ENCODE data around the gene PCP2. TPM values are rescaled to one million over a fixed set of nuclear protein-coding genes. Genes with fewer than 3 reads are reported as not detected.

Gene PCP2
- total and polyA plus RNA-seq, 3 experiments from 2014 or later: 0.48 to 0.91 TPM; not detected in 1

DNA sequence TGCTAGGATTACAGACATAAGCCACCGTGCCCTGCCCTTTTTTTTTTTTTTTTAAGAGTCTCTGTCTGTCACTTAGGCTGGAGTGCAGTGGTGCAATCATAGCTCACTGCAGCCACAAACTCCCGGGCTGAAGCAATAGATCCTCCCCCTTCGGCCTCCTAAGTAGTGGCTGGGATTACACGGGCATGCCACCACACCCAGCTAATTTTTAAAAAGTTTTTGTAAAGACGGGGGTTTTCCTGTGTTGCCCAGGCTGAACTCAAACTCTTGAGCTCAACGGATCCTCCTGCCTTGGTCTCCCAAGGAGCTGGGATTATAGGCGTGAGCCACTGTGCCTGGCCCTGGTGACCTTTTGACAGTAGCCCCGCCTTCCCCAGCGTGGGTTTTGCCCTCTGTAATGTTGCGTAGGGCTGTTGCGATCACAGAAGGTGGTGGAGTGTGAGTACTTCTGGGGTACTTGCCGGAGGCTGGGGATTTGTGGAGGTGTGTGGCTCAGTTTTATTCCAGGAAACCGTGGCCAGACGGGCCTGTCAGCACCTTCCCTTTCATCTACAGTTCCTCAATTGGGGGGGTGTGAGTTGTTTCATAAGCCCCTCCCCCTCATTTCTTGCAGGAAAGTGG, 23.7 kb upstream of the PCP2 start:
- Histone ChIP-seq H3K36me3 (ENCODE audit: insufficient read depth, low read length) (no peaks in the 10 kb centered on the region), H3K9me3 (ENCODE audit: low read length) (no peaks in the 10 kb centered on the region), H3K27ac (ENCODE audit: low read depth, low read length) (no peak overlapping the region), H3K4me1 (ENCODE audit: insufficient read depth, low read length) (peaks cover 16% of the 10 kb centered on the region), H3K4me3 (ENCODE audit: low read length) (no peak overlapping the region), H3K27me3 (ENCODE audit: insufficient read depth, low read length, poor library complexity, severe bottlenecking) (no peaks in the 10 kb centered on the region)
- H3K4me3 Mint-ChIP-seq: no peak overlapping the region
- no peaks in the 10 kb centered on the region for H3K9me3 Mint-ChIP-seq
- no peaks in the 10 kb centered on the region for H3K36me3 Mint-ChIP-seq
- CTCF ChIA-PET: interaction anchor here (1.0 to 3.4 kb wide), 3 partner anchors 19 to 273 kb away, joined by 3 to 18 read pairs (median 4); partner anchors contain the start of genes MCEMP1 and TRAPPC5
- H3K27ac Mint-ChIP-seq: peak overlapping the region in 5 of 8 donors; percentile 21 to 74 (median 67)
- no peak for DNase-seq
- H3K4me1 Mint-ChIP-seq: peaks cover 11 to 14% (median 14%) of the 10 kb centered on the region in 3 donors
- POLR2A ChIA-PET: interaction anchor here (0.5 kb wide), 1 partner anchor 610 kb away, joined by 6 read pairs; no protein-coding TSS in a partner anchor
- H3K27me3 Mint-ChIP-seq: peaks cover 0 to 10% of the 10 kb centered on the region in 2 donors

DNA sequence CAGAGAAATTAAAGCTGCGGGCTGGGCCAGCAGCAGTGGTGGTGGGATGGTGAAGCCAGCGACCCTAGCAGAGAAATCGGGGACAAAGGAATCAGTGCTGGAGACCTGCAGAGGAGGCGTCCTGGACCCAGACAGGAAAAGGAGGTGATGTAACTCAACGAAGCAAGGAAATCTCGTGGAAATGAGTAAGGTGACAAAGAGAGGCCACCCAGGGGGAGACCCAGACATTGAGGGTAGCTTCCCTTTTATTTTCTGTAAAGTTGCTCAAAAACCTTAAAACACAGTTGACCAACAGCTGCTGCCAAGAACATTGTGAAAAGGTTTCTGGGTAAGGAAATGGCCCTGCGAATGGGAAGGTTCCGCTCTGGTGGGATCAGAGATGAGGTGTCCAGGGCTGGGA, 22.1 kb upstream of the PCP2 start:
- peaks cover 0 to 5% of the 10 kb centered on the region in 2 donors for H3K27me3 Mint-ChIP-seq
- H3K27ac ChIP-seq (ENCODE audit: low read depth, low read length): no peak overlapping the region
- H3K4me1 Mint-ChIP-seq: peaks cover 14 to 19% (median 18%) of the 10 kb centered on the region in 3 donors
- H3K27me3 ChIP-seq (ENCODE audit: insufficient read depth, low read length, poor library complexity, severe bottlenecking): no peaks in the 10 kb centered on the region
- peaks cover 20% of the 10 kb centered on the region for H3K4me1 ChIP-seq (ENCODE audit: insufficient read depth, low read length)
- ChIA-PET POLR2A (no interaction called here), CTCF (interaction anchor here (3.4 kb wide), 1 partner anchor 25 kb away, joined by 18 read pairs; the partner anchor contains the start of gene TRAPPC5)
- H3K36me3 ChIP-seq (ENCODE audit: insufficient read depth, low read length): no peaks in the 10 kb centered on the region
- no peak for DNase-seq
- H3K36me3 Mint-ChIP-seq: no peaks in the 10 kb centered on the region
- H3K4me3 Mint-ChIP-seq: no peak overlapping the region
- peak overlapping the region in 1 of 8 donors; percentile 70 for H3K27ac Mint-ChIP-seq
- no peaks in the 10 kb centered on the region for H3K9me3 Mint-ChIP-seq
- H3K4me3 ChIP-seq (ENCODE audit: low read length): no peak overlapping the region
- no peaks in the 10 kb centered on the region for H3K9me3 ChIP-seq (ENCODE audit: low read length)

- DNase-seq: no peak
- no peaks in the 10 kb centered on the region for H3K27me3 ChIP-seq (ENCODE audit: insufficient read depth, low read length, poor library complexity, severe bottlenecking)
These were observed 20.9 kb upstream of the PCP2 start for GRCh38 chr19:7654401-7654800.

GRCh38 chr19:7652061-7652641, 18.6 kb upstream of the PCP2 start:
- H3K27ac ChIP-seq (ENCODE audit: low read depth, low read length): peak overlapping the region; percentile 39
- Mint-ChIP-seq H3K4me3 (peak overlapping the region; percentile 45 to 84 (median 76)), H3K27ac (peak overlapping the region; percentile 67 to 99 (median 96)), H3K27me3 (peaks cover 0 to 5% of the 10 kb centered on the region in 2 donors), H3K36me3 (peaks cover 0 to 7% (median 0%) of the 10 kb centered on the region in 3 donors), H3K4me1 (peaks cover 9 to 12% (median 11%) of the 10 kb centered on the region in 3 donors), H3K9me3 (no peaks in the 10 kb centered on the region)
- peak overlapping the region; percentile 73 for H3K4me3 ChIP-seq (ENCODE audit: low read length)
- H3K9me3 ChIP-seq (ENCODE audit: low read length): no peaks in the 10 kb centered on the region
- no peaks in the 10 kb centered on the region for H3K27me3 ChIP-seq (ENCODE audit: insufficient read depth, low read length, poor library complexity, severe bottlenecking)
- no peaks in the 10 kb centered on the region for H3K36me3 ChIP-seq (ENCODE audit: insufficient read depth, low read length)
- POLR2A ChIA-PET: no interaction called here
- H3K4me1 ChIP-seq (ENCODE audit: insufficient read depth, low read length): peaks cover 8% of the 10 kb centered on the region
- CTCF ChIA-PET: interaction anchor here (0.7 to 6.4 kb wide), 9 partner anchors 10 to 148 kb away, joined by 3 to 33 read pairs (median 3); partner anchors contain the start of gene TRAPPC5
- peak; percentile 82 to 89 (median 85) for DNase-seq

More at GRCh38 chr19:7654401-7654800, 20.9 kb upstream of the PCP2 start:
- Mint-ChIP-seq H3K4me1 (peaks cover 14 to 19% (median 18%) of the 10 kb centered on the region in 3 donors), H3K36me3 (no peaks in the 10 kb centered on the region), H3K4me3 (no peak overlapping the region), H3K9me3 (no peaks in the 10 kb centered on the region), H3K27ac (peak overlapping the region in 3 of 8 donors; percentile 23 to 29 (median 26)), H3K27me3 (peaks cover 0 to 5% of the 10 kb centered on the region in 2 donors)
- CTCF ChIA-PET: interaction anchor here (0.6 to 3.4 kb wide), 4 partner anchors 13 to 145 kb away, joined by 3 to 18 read pairs (median 7); partner anchors contain the start of gene TRAPPC5
- Histone ChIP-seq H3K27ac (ENCODE audit: low read depth, low read length) (no peak overlapping the region), H3K36me3 (ENCODE audit: insufficient read depth, low read length) (no peaks in the 10 kb centered on the region), H3K9me3 (ENCODE audit: low read length) (no peaks in the 10 kb centered on the region), H3K4me3 (ENCODE audit: low read length) (no peak overlapping the region), H3K4me1 (ENCODE audit: insufficient read depth, low read length) (peaks cover 20% of the 10 kb centered on the region)
- POLR2A ChIA-PET: no interaction called here

DNA sequence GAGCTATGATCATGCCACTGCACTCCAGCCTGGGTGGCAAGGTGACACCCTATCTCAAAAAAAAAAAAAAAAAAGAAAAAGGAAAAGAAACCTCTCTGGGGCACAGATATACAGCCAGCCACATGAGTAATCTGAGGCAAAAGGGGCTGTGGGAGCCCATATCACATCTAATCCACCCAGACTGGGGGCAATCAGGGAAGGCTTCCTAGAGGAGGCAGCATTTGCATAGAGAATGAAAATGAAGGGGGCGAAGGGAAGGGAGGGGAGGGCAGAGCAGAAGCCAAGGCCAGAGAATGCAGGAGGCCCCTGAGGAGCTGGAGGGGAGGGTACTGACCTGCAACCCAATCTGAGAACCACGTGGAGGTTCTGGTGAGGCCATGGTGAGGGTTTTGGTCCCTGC, 16.6 kb upstream of the PCP2 start:
- peaks cover 7% of the 10 kb centered on the region for H3K4me1 ChIP-seq (ENCODE audit: insufficient read depth, low read length)

GRCh38 chr19:7648265-7649014, 14.9 kb upstream of the PCP2 start:
- H3K9me3 ChIP-seq (ENCODE audit: low read length): no peaks in the 10 kb centered on the region
- DNase-seq: no peak
- no peak overlapping the region for H3K4me3 Mint-ChIP-seq
- H3K27ac Mint-ChIP-seq: no peak overlapping the region
- peaks cover 0 to 30% (median 2%) of the 10 kb centered on the region in 3 donors for H3K36me3 Mint-ChIP-seq
- no peaks in the 10 kb centered on the region for H3K36me3 ChIP-seq (ENCODE audit: insufficient read depth, low read length)
- no peak overlapping the region for H3K27ac ChIP-seq (ENCODE audit: low read depth, low read length)
- peaks cover 7% of the 10 kb centered on the region for H3K4me1 ChIP-seq (ENCODE audit: insufficient read depth, low read length)
- no peaks in the 10 kb centered on the region for H3K27me3 ChIP-seq (ENCODE audit: insufficient read depth, low read length, poor library complexity, severe bottlenecking)
- H3K4me1 Mint-ChIP-seq: peaks cover 9 to 17% (median 11%) of the 10 kb centered on the region in 3 donors
- ChIA-PET POLR2A (interaction anchor here (0.7 kb wide), 1 partner anchor 9 kb away, joined by 3 read pairs; no protein-coding TSS in a partner anchor), CTCF (interaction anchor here (1.3 to 6.4 kb wide), 3 partner anchors 25 to 152 kb away, joined by 3 to 33 read pairs (median 5); partner anchors contain the start of gene TRAPPC5)
- H3K4me3 ChIP-seq (ENCODE audit: low read length): no peak overlapping the region
- H3K9me3 Mint-ChIP-seq: no peaks in the 10 kb centered on the region
- peaks cover 0 to 5% of the 10 kb centered on the region in 2 donors for H3K27me3 Mint-ChIP-seq

More for the DNA sequence above, 16.6 kb upstream of the PCP2 start:
- Histone ChIP-seq H3K9me3 (ENCODE audit: low read length) (no peaks in the 10 kb centered on the region), H3K27ac (ENCODE audit: low read depth, low read length) (no peak overlapping the region), H3K36me3 (ENCODE audit: insufficient read depth, low read length) (no peaks in the 10 kb centered on the region), H3K4me3 (ENCODE audit: low read length) (no peak overlapping the region), H3K27me3 (ENCODE audit: insufficient read depth, low read length, poor library complexity, severe bottlenecking) (no peaks in the 10 kb centered on the region)
- Mint-ChIP-seq H3K4me3 (peak overlapping the region in 1 of 7 donors; percentile 10), H3K27ac (peak overlapping the region in 1 of 8 donors; percentile 22), H3K4me1 (peaks cover 9 to 17% (median 11%) of the 10 kb centered on the region in 3 donors), H3K36me3 (peaks cover 0 to 21% (median 2%) of the 10 kb centered on the region in 3 donors), H3K27me3 (peaks cover 0 to 5% of the 10 kb centered on the region in 2 donors), H3K9me3 (no peaks in the 10 kb centered on the region)
- POLR2A ChIA-PET: interaction anchor here (0.7 to 0.9 kb wide), 2 partner anchors 31 to 548 kb away, joined by 3 to 7 read pairs; partner anchors contain the start of gene TRAPPC5
- no peak for DNase-seq
- CTCF ChIA-PET: interaction anchor here (1.3 to 6.4 kb wide), 3 partner anchors 23 to 82 kb away, joined by 3 to 33 read pairs (median 7); partner anchors contain the start of gene TRAPPC5

- Mint-ChIP-seq H3K27ac (no peak overlapping the region), H3K4me1 (peaks cover 2 to 8% (median 3%) of the 10 kb centered on the region in 3 donors), H3K36me3 (peaks cover 0 to 36% (median 2%) of the 10 kb centered on the region in 3 donors), H3K27me3 (no peaks in the 10 kb centered on the region), H3K4me3 (no peak overlapping the region), H3K9me3 (no peaks in the 10 kb centered on the region)
- H3K9me3 ChIP-seq (ENCODE audit: low read length): no peaks in the 10 kb centered on the region
- POLR2A ChIA-PET: no interaction called here
- H3K27ac ChIP-seq (ENCODE audit: low read depth, low read length): no peak overlapping the region
- H3K36me3 ChIP-seq (ENCODE audit: insufficient read depth, low read length): no peaks in the 10 kb centered on the region
- no peak overlapping the region for H3K4me3 ChIP-seq (ENCODE audit: low read length)
- H3K27me3 ChIP-seq (ENCODE audit: insufficient read depth, low read length, poor library complexity, severe bottlenecking): no peaks in the 10 kb centered on the region
- H3K4me1 ChIP-seq (ENCODE audit: insufficient read depth, low read length): peaks cover 4% of the 10 kb centered on the region
- DNase-seq: no peak
- CTCF ChIA-PET: interaction anchor here (6.4 kb wide), 1 partner anchor 34 kb away, joined by 33 read pairs; the partner anchor contains the start of gene TRAPPC5
These were observed 13.6 kb upstream of the PCP2 start for GRCh38 chr19:7647156-7647555.

Measured in CD8-positive, alpha-beta memory T cell (primary cell).